Hepatocyte (in vitro differentiated cells): ENCODE data around the gene TPCN2. TPM values are rescaled to one million over a fixed set of nuclear protein-coding genes. Genes with fewer than 3 reads are reported as not detected.
A peak's percentile ranks its signal among the peaks of the same experiment; 100 is the strongest.

ENCODE experiments used
- DNase-seq: peaks from one replicate; pipeline ENCODE4 v3.0.0-alpha.2; 2016; ENCODE audit warnings: low spot score
- H2AFZ ChIP-seq: fragments of 200-600 bp; sonication (generic); 2 replicates; pipeline ENCODE4 v1.6.0; 2016; ENCODE audit warnings: antibody characterized with exemption, mild to moderate bottlenecking
- H3K27ac ChIP-seq: fragments of 200-600 bp; sonication (generic); 2 replicates; pipeline ENCODE4 v1.5.1; 2016; ENCODE audit warnings: mild to moderate bottlenecking
- H3K27me3 ChIP-seq: fragments of 200-600 bp; sonication (generic); 2 replicates; pipeline ENCODE4 v1.6.1; 2016
- H3K36me3 ChIP-seq: fragments of 200-600 bp; sonication (generic); replicated peaks from 2 replicates; pipeline ENCODE4 v1.5.1; 2016; ENCODE audit warnings: low read depth; ENCODE audit not compliant: insufficient read depth
- H3K4me1 ChIP-seq: fragments of 200-600 bp; sonication (generic); 2 replicates; pipeline ENCODE4 v1.5.1; 2016; ENCODE audit warnings: mild to moderate bottlenecking, moderate library complexity; ENCODE audit not compliant: insufficient read depth
- H3K4me2 ChIP-seq: fragments of 200-600 bp; sonication (generic); 2 replicates; pipeline ENCODE4 v1.6.0; 2016
- H3K4me3 ChIP-seq: fragments of 200-600 bp; sonication (generic); 2 replicates; pipeline ENCODE4 v1.5.1; 2016; ENCODE audit warnings: mild to moderate bottlenecking
- H3K79me2 ChIP-seq: fragments of 200-600 bp; sonication (generic); 2 replicates; pipeline ENCODE4 v1.6.0; 2017; ENCODE audit warnings: mild to moderate bottlenecking
- H3K9me2 ChIP-seq: fragments of 200-600 bp; sonication (generic); replicated peaks from 2 replicates; pipeline ENCODE4 v1.6.0; 2017; ENCODE audit warnings: mild to moderate bottlenecking; ENCODE audit not compliant: insufficient read depth
- H3K9me3 ChIP-seq: fragments of 200-600 bp; sonication (generic); 2 replicates; pipeline ENCODE4 v1.5.1; 2016; ENCODE audit warnings: low read depth, mild to moderate bottlenecking
- H4K20me1 ChIP-seq: fragments of 200-600 bp; sonication (generic); 2 replicates; pipeline ENCODE4 v1.6.0; 2016; ENCODE audit warnings: mild to moderate bottlenecking; ENCODE audit not compliant: insufficient read depth, poor library complexity, severe bottlenecking
- CTCF ChIP-seq: fragments of 200-600 bp; sonication (generic); IDR thresholded peaks from 2 replicates; pipeline ENCODE4 v1.5.1; 2016; ENCODE audit warnings: antibody characterized with exemption, mild to moderate bottlenecking; ENCODE audit not compliant: poor library complexity
- EZH2 ChIP-seq: fragments of 200-600 bp; sonication (generic); IDR thresholded peaks from 2 replicates; pipeline ENCODE4 v1.6.1; 2016; ENCODE audit warnings: antibody characterized with exemption, mild to moderate bottlenecking, borderline replicate concordance
- EZH2phosphoT487 ChIP-seq: fragments of 200-600 bp; sonication (generic); IDR thresholded peaks from one replicate; pipeline ENCODE4 v1.6.1; 2018; ENCODE audit warnings: antibody characterized with exemption, mild to moderate bottlenecking, low read depth, moderate library complexity; ENCODE audit not compliant: unreplicated experiment, severe bottlenecking
- WGBS: methylation state at CpG from one replicate; pipeline ENCODE4 v1.1.6; 2016; ENCODE audit warnings: low lambda C conversion rate; ENCODE audit errors: missing lambda C conversion rate; 5-methylcytosine and 5-hydroxymethylcytosine counted together
- polyA plus RNA-seq: library from polyadenylated mRNA; unstranded; fragments of >200 nt; fragmentation: Nextera tagmentation; extraction: Ambion mirVana; gene quantifications from 2 replicates; pipeline ENCODE4 v1.2.1, GENCODE V29; 2016
- total RNA-seq: library from RNA; depleted of rRNA; stranded (reverse); fragments of >200 nt; gene quantifications from 2 replicates; pipeline ENCODE4 v1.2.3, GENCODE V29; 2014

TPCN2 gene
- total and polyA plus RNA-seq, 2 experiments from 2014 or later, result 16.6 to 21.3 TPM

GRCh38 chr11:69101115-69101791 is 52.5 kb downstream of the TPCN2 start:
- H3K36me3 ChIP-seq, result no peaks in the 10 kb centered on the region
- no peaks in the 10 kb centered on the region for H3K27me3 ChIP-seq
- H3K4me3 ChIP-seq, result no peak overlapping the region
- H4K20me1 ChIP-seq, result no peaks in the 10 kb centered on the region
- H3K4me2 ChIP-seq, result no peak overlapping the region
- H3K4me1 ChIP-seq, result peaks cover 3% of the 10 kb centered on the region
- DNase-seq, result peak; percentile 88
- 33% methylated on average over 14 of the region's 14 CpGs for WGBS
- no peaks in the 10 kb centered on the region for H3K9me2 ChIP-seq
- H3K27ac ChIP-seq, result no peak overlapping the region
- peak; percentile 95 for TF ChIP-seq CTCF
- TF ChIP-seq EZH2phosphoT487, result no peak
- H3K9me3 ChIP-seq, result no peaks in the 10 kb centered on the region
- no peak overlapping the region for H2AFZ ChIP-seq
- no peaks in the 10 kb centered on the region for H3K79me2 ChIP-seq

- Histone ChIP-seq H3K9me3 (no peaks in the 10 kb centered on the region), H3K36me3 (no peaks in the 10 kb centered on the region), H3K4me2 (no peak overlapping the region), H3K79me2 (no peaks in the 10 kb centered on the region), H3K27ac (no peak overlapping the region), H3K27me3 (no peaks in the 10 kb centered on the region), H4K20me1 (no peaks in the 10 kb centered on the region), H3K4me3 (no peak overlapping the region), H3K9me2 (no peaks in the 10 kb centered on the region), H3K4me1 (peaks cover 3% of the 10 kb centered on the region), H2AFZ (no peak overlapping the region)
- no peak for TF ChIP-seq CTCF
- no peak for TF ChIP-seq EZH2phosphoT487
- TF ChIP-seq EZH2, result no peak
- WGBS, result 75% methylated on average over 17 of the region's 17 CpGs
- no peak for DNase-seq
These were observed 53.3 kb downstream of the TPCN2 start for GRCh38 chr11:69101792-69102695.

DNA sequence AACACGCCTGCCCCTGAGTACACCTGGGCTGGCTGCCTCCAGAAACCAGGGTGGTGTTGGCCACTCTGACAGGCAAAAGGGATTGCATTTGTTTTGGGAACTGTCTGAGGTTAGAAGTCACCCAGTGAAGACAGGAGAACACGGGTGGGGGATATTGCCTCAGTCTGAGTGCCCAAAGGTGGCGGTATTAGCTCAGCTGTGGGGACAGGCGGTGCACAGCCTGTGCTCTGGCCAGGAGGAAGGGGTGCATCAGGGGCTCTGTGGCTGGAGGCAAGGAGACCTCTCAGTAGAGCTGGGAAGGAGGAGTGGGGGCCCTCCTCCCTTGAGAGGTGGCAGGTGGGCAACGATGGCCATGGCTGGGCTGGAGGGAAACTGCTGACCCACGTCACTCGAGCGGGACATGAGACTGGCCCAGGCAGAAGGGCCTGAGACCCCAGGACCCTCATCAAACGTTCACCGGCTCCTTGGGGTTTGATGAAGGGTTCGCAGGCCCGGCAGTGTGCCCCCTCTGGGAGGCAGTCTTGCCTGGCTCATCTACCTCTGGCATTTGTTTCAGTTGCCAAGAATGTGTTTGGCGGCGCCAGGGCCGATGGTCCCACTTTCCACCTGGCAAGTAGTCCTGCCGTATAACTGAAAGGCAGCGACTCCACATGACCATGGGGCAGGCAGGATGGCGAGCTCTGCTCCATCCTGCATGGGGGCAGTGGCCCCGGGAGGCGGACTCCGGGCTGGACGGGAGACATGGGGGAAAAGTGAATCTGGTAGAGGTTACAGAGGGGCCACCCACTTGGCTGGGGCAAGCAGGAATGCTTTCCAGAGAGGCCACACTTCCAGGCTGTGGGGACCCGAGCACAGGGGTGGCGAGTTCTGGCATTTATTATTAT is 54.2 kb downstream of the TPCN2 start:
- peaks cover 3% of the 10 kb centered on the region for H3K4me1 ChIP-seq
- TF ChIP-seq CTCF (peak; percentile 20), EZH2phosphoT487 (no peak), EZH2 (no peak)
- no peak overlapping the region for H3K4me2 ChIP-seq
- H4K20me1 ChIP-seq, result no peaks in the 10 kb centered on the region
- H3K9me3 ChIP-seq, result no peaks in the 10 kb centered on the region
- no peaks in the 10 kb centered on the region for H3K27me3 ChIP-seq
- no peak overlapping the region for H3K27ac ChIP-seq
- no peaks in the 10 kb centered on the region for H3K36me3 ChIP-seq
- DNase-seq, result no peak
- no peaks in the 10 kb centered on the region for H3K79me2 ChIP-seq
- H3K9me2 ChIP-seq, result no peaks in the 10 kb centered on the region
- WGBS, result 77% methylated on average over 23 of the region's 24 CpGs
- no peak overlapping the region for H3K4me3 ChIP-seq
- H2AFZ ChIP-seq, result no peak overlapping the region
